Adrenal gland (tissue), 5 donors: ENCODE data around the gene CD7.

Experiments
- POLR2A ChIP-seq, 2 donors: fragments of 450-650 bp; IDR thresholded peaks; one replicate each; pipeline ENCODE4 v1.6.1; 2017; ENCODE audit warnings: antibody characterized with exemption in 2 of 2, mild to moderate bottlenecking in 2 of 2, moderate library complexity in 1 of 2
- TF ChIP-seq, protein P1 (sequence below), 6 experiments: fragments of 450-650 bp in 4 of 6; fragments of 200-600 bp in 2 of 6; sonication (generic) in 1 of 6; IDR thresholded peaks; 1 replicate in 5 of 6; 2 replicates in 1 of 6; pipeline versions ENCODE4 v1.5.1 to v1.8.0; 2016 to 2021; ENCODE audit warnings: antibody characterized with exemption in 6 of 6, mild to moderate bottlenecking in 2 of 6, moderate library complexity in 1 of 6
- donor health status: DM: no; HTN: no; CAD: no.

GRCh38 chr17:82294064-82294773, 23.2 kb downstream of the CD7 start:
- TF ChIP-seq, protein P1, sequence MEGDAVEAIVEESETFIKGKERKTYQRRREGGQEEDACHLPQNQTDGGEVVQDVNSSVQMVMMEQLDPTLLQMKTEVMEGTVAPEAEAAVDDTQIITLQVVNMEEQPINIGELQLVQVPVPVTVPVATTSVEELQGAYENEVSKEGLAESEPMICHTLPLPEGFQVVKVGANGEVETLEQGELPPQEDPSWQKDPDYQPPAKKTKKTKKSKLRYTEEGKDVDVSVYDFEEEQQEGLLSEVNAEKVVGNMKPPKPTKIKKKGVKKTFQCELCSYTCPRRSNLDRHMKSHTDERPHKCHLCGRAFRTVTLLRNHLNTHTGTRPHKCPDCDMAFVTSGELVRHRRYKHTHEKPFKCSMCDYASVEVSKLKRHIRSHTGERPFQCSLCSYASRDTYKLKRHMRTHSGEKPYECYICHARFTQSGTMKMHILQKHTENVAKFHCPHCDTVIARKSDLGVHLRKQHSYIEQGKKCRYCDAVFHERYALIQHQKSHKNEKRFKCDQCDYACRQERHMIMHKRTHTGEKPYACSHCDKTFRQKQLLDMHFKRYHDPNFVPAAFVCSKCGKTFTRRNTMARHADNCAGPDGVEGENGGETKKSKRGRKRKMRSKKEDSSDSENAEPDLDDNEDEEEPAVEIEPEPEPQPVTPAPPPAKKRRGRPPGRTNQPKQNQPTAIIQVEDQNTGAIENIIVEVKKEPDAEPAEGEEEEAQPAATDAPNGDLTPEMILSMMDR (IDR thresholded peaks at IDR 0.05) = no peak
- no peak for TF ChIP-seq POLR2A (IDR thresholded peaks at IDR 0.05)
